GM19455 (cell line): Measurements from ENCODE around the gene PARP1.

Source experiments
- ATAC-seq: cut with Tn5 transposase; IDR thresholded peaks from one replicate; pipeline ENCODE4 v1.9.1; 2021; ENCODE audit not compliant: unreplicated experiment

Gene PARP1

DNA sequence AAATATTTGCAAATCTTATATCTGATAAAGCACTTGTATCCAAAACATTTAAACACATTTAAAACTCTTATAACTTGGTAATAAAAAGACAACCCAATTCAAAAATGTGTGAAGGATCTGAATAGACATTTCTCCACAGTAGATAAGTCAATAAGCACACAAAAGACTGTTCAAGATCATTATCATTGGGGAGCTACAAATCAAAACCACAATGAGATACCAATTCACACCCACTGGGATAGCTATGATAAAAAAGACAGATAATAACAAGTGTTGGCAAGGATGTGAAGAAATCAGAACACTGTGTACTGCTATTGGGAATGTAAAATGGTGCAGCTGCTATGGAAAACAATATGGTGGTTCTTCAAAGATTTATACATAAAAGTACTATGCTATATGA is 93.8 kb downstream of the PARP1 start:
- ATAC-seq, result no peak

DNA sequence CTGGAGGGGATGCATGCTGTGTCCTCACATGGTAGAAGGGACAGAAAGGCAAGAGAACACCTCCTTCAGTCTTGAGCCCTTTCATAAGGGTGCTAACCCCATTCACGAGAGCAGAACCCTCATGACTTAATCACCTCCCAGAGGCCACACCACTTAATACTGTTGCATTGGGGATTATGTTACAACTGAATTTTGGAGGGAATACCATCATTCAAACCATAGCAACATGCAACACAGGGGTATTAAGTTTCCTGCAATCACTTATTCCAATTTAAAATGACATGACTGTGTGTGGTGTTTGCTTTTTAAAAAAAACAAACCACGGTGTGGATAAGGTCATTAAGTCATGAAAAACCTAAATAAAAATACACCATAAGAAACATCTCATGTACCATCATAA is 95.8 kb downstream of the PARP1 start:
- ATAC-seq, result no peak

DNA sequence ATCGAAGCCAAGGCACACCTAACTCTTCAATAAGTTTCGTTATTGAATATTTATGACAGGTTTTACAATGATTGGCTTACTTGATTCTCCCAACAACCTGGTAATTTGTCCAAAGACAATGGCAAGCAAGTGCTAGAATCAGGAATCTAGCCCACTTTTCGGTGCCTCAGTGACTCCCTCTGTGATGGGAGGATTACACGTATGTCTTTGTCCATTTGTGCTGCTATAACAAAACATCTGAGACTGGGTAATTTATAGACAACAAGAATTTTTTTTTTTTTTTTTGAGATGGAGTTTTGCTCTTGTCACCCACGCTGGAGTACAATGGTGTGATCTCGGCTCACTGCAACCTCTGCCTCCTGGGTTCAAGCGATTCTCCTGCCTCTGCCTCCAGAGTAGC is 96.5 kb downstream of the PARP1 start:
- ATAC-seq, result no peak
